ENCODE data around the gene RTN3.

RTN3 gene

GRCh38 chr11:63795066-63795465, 113.8 kb downstream of the RTN3 start:
- Mint-ChIP-seq H3K4me3 (no peak overlapping the region), H3K4me1 (peaks cover 5% of the 10 kb centered on the region), H3K36me3 (ENCODE audit: low read depth) (no peaks in the 10 kb centered on the region), H3K9me3 (peaks cover 41% of the 10 kb centered on the region), H3K27me3 (ENCODE audit: low read depth, poor library complexity) (peaks cover 22% of the 10 kb centered on the region), H3K27ac (no peak overlapping the region)
- no peak for TF ChIP-seq CTCF (IDR thresholded peaks at IDR 0.05)
- DNase-seq, result no peak

GRCh38 chr11:63800921-63801320, 119.6 kb downstream of the RTN3 start:
- peaks cover 35% of the 10 kb centered on the region for H3K27me3 Mint-ChIP-seq (ENCODE audit: low read depth, poor library complexity)
- DNase-seq, result no peak

DNA sequence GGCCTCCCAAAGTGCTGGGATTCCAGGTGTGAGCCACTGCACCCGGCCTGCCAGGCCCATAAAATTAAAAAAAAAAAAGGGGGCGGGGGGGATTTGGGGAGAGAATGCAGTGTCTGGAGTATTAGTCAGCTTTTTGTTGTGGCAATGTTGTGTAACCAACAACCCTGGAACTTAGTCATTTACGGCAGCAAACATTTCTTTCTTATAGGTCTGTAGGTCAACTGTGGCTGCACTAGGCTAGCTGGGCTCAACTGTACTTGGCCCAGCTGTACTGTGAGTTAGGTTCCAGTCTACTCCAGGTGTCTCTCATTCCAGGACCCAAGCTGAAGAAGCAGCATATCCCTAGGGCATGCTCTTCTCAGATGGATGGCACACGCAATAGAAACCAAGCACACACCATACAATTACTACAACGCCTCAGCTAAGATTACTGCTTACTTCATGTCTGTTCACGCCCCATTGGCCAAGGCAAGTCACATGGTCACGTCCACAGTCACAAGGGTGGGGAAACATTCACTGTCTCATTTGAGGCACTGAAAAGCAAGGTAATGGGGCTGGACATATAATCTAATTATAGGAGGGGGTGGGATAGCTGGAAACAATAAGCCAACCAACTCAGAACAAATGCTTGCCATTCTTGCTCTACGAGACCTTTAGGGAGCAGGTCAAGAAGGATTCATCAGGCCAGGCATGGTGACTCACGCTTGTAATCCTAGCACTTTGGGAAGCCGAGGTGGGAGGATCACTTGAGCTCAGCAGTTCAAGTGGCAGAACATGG, 121.5 kb downstream of the RTN3 start:
- peaks cover 10% of the 10 kb centered on the region for H3K9me3 Mint-ChIP-seq
- DNase-seq, result no peak
- no peak for TF ChIP-seq CTCF (IDR thresholded peaks at IDR 0.05)
- H3K36me3 Mint-ChIP-seq (ENCODE audit: low read depth), result peaks cover 5% of the 10 kb centered on the region
- no peak overlapping the region for H3K27ac Mint-ChIP-seq
- peak overlapping the region; percentile 25 for H3K4me3 Mint-ChIP-seq
- H3K4me1 Mint-ChIP-seq, result peaks cover 9% of the 10 kb centered on the region
- H3K27me3 Mint-ChIP-seq (ENCODE audit: low read depth, poor library complexity), result peaks cover 30% of the 10 kb centered on the region

More at GRCh38 chr11:63800921-63801320, 119.6 kb downstream of the RTN3 start:
- Mint-ChIP-seq H3K4me1 (peaks cover 9% of the 10 kb centered on the region), H3K36me3 (ENCODE audit: low read depth) (peaks cover 5% of the 10 kb centered on the region), H3K9me3 (peaks cover 22% of the 10 kb centered on the region), H3K27ac (peak overlapping the region; percentile 63), H3K4me3 (no peak overlapping the region)
- no peak for TF ChIP-seq CTCF (IDR thresholded peaks at IDR 0.05)

GRCh38 chr11:63804259-63804658, 123.0 kb downstream of the RTN3 start:
- DNase-seq, result no peak
- TF ChIP-seq CTCF (IDR thresholded peaks at IDR 0.05), result no peak
- H3K27me3 Mint-ChIP-seq (ENCODE audit: low read depth, poor library complexity), result peaks cover 20% of the 10 kb centered on the region
- H3K4me3 Mint-ChIP-seq, result no peak overlapping the region
- H3K4me1 Mint-ChIP-seq, result peaks cover 9% of the 10 kb centered on the region
- peaks cover 5% of the 10 kb centered on the region for H3K36me3 Mint-ChIP-seq (ENCODE audit: low read depth)
- no peak overlapping the region for H3K27ac Mint-ChIP-seq
- H3K9me3 Mint-ChIP-seq, result peaks cover 5% of the 10 kb centered on the region

DNA sequence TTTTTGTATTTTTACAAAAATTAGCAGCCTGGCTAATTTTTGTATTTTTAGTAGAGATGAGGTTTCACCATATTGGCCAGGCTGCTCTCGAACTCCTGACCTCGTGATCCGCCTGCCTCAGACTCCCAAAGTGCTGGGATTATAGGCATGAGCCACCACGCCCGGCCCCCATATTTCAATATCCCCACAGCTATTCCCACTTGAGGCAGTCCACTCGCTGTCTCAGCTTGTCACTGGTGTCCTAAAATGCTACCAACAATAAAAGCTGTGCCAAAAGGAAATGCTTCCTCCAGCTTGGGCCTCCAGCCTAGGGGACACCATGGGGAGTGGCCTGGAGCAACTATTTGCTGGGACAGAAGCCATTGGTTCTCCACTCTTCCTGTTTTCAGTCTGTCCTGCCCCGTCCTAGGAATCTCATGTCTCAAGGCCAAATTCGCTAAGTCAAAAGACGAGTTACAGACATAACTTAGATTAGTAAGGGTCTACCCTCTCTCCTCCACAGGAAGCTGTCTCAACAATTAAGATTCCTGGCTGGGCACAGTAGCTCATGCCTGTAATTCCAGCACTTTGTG, 124.6 kb downstream of the RTN3 start:
- TF ChIP-seq CTCF (IDR thresholded peaks at IDR 0.05), result no peak
- DNase-seq, result no peak
- Mint-ChIP-seq H3K4me1 (peaks cover 9% of the 10 kb centered on the region), H3K9me3 (peaks cover 5% of the 10 kb centered on the region), H3K36me3 (ENCODE audit: low read depth) (peaks cover 5% of the 10 kb centered on the region), H3K27me3 (ENCODE audit: low read depth, poor library complexity) (peaks cover 6% of the 10 kb centered on the region), H3K27ac (peak overlapping the region; percentile 19), H3K4me3 (no peak overlapping the region)
